HG02678 (cell line): ENCODE measurements around the gene NDUFA9.
A peak's percentile ranks its signal among the peaks of the same experiment; 100 is the strongest.

Source experiments
- ATAC-seq: cut with Tn5 transposase; IDR thresholded peaks from one replicate; pipeline ENCODE4 v1.9.1; 2021; ENCODE audit warnings: mild to moderate bottlenecking, moderate library complexity; ENCODE audit not compliant: unreplicated experiment

The NDUFA9 gene

DNA sequence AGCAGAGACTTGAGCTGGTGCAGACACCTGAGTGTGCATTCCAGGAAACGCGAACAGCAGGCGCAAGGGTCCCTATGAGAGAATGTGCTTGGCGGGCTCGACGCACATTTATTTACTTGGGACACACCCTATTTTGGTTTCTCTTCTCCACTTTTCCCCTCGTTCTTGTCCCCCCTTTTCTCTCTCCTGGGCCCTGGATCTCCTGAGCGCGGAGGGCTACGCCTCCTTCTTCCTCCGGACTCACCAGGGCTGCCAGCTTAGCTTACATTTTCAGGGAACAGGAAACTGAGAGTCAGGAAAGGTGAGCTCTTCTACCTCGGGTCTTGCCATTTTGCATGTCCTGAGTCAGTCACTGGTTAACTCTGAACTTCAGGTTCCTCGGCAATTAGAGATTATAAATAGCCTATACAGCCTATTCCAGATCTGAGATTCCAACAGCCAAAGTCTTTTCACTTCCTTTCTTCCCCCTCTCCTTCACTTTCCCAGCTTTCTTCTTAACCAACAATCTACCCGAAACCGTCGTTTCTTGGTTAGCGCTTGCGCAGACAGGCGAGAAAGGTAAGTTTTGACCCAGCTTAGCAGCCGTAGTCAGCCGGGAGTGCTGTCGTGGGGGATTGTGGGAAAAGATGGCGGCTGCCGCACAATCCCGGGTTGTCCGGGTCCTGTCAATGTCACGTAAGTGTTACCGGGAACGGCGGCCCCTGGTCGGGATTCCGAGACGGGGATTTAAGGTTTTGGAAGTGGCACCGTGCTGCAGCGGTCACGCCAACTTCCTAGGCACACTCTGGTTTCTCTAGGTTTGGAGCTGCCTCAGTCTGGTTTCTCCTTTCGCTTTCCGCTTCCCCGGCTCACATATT lies at the start of gene NDUFA9, which contains the start of gene AKAP3:
Gene NDUFA9 (plus strand): TSS at position 614 of the 857 bp plus-strand sequence. CDS start 13 bp downstream, at position 627.
Gene AKAP3 (minus strand): TSS at position 551 of the 857 bp plus-strand sequence. CDS start 10,855 bp downstream, outside the sequence.
- ATAC-seq: peak; percentile 81

- no peak for ATAC-seq
Measured at GRCh38 chr12:4603421-4603820, 45.5 kb upstream of the NDUFA9 start.

DNA sequence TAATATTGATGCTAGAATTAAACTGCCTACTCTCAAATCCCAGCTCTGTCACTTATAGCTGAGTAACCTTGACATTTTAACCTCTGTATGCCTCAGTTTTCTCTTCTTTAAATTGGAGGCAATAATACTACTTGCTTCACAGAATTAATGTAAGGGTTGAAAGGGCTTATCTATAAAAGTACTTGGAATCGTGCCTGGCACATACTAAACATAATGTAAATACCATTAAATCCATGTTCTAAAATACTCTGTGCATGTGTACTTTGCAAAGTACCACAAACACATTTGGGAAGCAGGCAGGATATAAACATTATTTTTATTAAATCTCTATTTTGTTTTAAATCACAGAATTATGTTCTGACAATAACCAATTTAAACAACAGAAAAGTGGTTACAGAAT lies 45.0 kb upstream of the NDUFA9 start:
- ATAC-seq: no peak

DNA sequence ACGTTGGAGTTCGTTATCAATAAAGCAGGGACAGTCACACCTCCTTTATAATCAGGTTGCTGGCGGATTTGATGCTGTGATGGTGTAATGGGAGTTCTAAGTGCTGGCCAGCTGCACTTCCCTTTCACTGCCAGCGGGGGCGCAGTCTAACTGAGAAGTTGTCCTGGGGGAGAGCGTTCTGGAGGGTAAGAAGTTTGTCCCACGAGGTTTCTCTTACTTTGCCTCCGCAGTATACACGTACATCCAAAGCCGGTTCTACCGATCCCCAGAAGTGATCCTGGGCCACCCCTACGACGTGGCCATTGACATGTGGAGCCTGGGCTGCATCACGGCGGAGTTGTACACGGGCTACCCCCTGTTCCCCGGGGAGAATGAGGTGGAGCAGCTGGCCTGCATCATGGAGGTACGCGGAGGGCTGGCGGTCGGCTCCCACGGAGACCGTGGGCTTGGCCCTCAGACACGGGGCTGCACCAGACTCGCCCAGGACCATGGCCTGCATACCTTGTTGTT lies 44.2 kb upstream of the NDUFA9 start:
- ATAC-seq: peak; percentile 98

DNA sequence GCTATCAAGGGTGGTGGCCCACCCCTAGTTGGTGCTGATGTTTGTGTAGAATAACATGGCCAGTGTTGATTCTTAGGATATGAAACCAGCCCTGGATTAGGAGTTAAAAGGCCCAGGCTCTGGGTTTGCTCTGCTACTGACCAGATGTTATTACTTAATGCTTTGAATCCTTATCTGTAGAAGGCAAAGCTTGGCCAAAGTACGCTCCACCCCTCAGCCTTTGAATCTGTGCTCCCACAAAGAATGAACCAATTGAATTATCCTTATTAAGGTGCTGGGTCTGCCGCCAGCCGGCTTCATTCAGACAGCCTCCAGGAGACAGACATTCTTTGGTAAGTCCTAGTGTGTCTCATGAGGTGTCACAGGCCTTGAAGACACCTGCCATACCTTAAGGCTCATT lies 41.9 kb upstream of the NDUFA9 start:
- no peak for ATAC-seq

DNA sequence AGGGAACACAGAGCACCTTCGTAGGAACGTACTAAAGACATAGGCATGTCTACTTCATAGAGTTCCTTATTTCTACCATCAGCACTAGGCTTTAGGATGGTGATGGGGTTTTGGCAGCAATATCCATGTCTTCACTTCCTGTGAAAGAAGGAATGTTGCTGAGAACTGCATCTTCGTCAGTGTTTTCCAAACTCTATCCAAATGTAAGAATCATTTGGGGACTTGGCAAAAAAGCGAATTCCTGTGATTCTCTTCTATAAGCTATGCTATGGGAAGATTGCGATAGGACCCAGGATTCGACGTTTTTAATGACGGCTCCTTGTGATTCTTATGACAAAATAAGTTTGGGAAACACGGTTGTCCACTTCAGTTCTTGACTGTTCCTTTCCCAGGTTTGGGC lies 39.8 kb upstream of the NDUFA9 start:
- no peak for ATAC-seq

DNA sequence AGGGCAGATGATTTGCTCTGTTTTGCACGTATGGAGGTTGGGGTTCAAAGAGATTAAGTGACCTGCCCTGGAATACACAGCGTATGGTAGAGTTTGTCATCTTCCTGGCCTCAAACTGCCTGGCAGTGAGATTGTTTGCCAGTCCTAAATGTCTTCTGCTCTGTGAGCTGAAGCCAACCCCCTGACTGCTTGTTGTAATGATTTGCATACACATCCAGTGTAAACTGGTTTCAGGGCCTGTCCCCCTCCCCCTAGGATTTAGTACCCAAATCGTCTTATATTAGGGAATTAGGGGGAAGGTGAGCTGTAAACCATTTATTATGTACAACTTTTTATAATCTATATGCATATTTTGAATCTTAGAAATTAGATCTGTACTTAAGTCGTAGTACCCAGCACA lies 38.4 kb upstream of the NDUFA9 start:
- no peak for ATAC-seq

DNA sequence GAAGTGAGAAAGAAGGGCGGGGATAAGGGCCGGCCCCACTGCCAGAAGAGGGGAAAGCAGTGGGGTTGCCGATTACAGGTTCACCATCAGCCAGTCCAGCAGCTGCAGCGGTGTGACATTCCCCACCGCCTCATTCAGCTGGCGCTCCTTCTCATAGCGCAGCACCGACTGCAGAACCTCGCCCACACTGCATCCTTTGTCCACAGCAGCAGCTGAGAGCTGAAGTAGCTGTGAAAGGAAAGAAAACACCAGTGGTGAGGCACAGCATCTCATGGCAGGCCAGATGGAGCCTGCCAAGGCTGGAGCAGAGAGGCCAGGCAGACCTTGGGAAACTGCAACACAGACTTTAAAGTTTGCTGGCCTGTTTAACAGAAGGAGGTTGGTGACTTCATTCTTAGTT lies 33.2 kb upstream of the NDUFA9 start:
- no peak for ATAC-seq

DNA sequence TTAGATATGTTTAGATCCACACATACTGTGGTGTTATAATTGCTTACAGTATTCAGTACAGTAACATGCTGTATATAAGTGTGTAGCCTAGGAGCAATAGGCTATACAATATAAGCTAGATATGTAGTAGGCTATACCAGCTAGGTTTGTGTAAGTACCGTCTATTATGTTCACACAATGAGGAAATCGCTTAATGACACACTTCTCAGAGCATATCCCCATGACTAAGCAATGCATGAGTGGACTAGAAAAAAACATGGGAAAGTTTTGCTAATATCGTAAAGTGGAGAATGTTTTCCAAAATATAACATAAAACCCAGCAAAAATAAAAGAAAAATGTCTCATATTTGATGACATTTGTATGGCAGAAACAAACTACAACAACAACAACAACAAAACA lies 27.4 kb upstream of the NDUFA9 start:
- ATAC-seq: no peak

- ATAC-seq: no peak
Measured at GRCh38 chr12:4626543-4626942, 22.4 kb upstream of the NDUFA9 start.

- no peak for ATAC-seq
Measured at GRCh38 chr12:4628406-4628805, 20.5 kb upstream of the NDUFA9 start.

GRCh38 chr12:4630262-4630661 lies 18.7 kb upstream of the NDUFA9 start:
- no peak for ATAC-seq

GRCh38 chr12:4643747-4644146 lies 5.2 kb upstream of the NDUFA9 start:
- no peak for ATAC-seq

DNA sequence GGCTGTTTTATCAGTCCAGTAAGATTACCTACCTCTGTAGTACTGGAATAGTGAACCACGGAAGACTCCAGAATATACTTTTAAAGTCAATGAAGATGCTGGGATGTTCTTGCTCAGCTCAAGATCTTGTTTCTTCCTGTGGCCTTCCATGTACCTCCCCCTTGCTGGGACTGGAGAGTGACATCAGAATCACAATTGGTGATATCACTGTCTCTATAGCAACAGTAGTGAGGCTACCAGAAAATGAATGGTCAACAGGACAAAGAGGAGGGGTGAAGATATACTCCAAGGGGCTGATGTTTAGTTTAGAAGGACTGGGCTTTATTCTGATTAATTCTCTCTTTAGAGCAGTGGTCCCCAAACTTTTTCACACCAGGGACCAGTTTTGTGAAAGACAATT lies 3.9 kb upstream of the NDUFA9 start:
- no peak for ATAC-seq

DNA sequence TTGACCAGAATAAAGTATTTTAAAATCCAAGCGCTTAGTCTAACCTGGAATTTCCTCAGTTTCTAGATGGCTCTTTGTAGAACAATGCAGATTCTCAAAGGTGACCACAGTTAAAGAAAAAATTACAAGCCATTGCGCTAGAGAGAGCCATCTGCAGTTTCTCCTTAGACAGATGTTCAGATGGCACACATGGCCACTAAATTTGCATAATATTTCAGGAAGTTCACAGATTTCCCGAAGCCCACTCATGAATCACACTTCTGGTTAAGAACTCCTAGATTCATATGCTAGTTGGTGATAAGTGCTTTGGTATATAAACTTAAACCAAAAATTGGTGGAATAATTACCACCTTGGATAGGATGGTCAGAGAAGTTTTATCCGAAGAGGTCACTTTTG lies 812 bp upstream of the NDUFA9 start:
- ATAC-seq: peak; percentile 49

DNA sequence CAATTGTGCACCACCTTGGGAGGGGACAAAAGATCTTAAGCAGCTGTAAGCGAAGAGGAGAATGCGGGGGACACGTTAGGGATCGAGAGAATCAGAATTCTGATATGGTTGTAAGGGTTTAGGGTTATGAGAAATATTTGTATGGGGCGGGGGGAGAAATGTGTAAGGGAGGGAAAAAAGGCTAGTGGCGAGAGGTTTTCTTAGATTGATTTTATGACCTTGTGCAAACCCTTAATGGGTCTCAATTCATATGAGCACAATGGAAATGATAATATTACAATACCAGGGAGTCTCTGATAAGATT lies 396 bp downstream of the NDUFA9 start:
- no peak for ATAC-seq

DNA sequence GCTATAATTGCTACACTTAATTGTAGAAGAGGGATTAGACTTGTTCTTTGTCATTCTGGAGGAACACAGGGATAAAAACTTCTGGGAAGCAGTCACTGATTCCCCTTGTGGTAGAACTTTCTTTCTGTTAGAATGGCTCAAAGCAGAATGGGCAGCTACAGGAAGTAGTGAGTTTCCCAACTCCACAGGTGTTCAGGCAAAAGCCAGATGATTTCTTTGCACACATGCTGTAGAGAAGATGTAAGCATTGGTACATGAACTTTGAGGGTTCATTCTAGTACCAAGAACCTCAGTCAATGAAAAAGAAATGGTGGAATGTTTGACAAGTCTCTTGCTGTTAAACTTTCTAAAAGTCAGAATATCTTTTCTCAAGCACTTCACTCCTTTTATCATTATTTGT lies 4.3 kb downstream of the NDUFA9 start:
- ATAC-seq: no peak

- ATAC-seq: no peak
Measured at GRCh38 chr12:4653691-4654090, 4.8 kb downstream of the NDUFA9 start.

DNA sequence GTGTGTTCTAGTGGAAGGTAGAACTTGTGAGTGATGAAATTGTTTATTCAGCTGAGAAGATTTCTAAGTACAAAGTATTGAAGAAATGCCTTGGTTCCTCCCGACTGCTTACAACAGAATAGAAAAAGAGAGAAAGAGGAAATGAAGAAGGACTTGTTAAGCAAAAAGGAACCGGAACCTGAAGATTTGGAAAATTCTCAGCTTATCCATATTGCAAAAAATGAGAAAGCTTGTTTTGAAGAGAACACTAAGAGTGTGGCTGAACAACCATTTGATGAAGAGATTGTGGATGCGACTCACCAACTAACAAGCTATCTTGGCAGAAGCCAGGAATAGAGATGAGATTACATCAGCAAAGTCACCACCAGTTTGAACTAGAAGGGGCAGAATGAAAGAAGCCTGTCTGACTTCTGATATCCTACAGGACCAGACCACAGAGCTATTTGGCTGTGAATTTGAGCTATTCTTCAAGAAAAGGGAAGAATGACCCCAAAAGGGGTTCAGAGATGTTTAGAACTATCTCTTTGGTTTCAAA lies 15.1 kb downstream of the NDUFA9 start:
- ATAC-seq: no peak

GRCh38 chr12:4665236-4665635 lies 16.3 kb downstream of the NDUFA9 start:
- no peak for ATAC-seq

- ATAC-seq: no peak
Measured at GRCh38 chr12:4679711-4680110, 30.8 kb downstream of the NDUFA9 start.

DNA sequence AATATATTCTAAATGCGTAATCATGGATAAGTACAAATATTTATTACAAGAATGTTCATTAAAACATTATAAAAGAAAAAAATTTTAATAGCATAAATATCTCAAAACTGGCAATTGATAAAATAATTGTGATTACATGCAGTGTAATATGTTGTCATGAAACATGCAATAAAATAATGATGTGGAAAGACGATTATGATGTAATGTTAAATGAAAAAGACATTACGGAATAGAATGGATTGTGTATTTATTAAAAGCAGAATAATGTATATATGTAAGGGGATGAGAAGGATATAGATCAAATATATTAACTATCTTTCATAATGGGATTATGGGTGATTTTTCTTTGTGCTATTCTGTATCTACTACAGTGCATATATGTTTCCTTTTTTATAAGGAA lies 32.8 kb downstream of the NDUFA9 start:
- ATAC-seq: no peak
